PFSK-1 (cell line): ENCODE results near the gene ASCC3.

Experiments used
- FOXP2 ChIP-seq: optimal IDR thresholded peaks from 2 replicates; pipeline ENCODE3; 2011; ENCODE audit warnings: borderline replicate concordance, control low read depth, inconsistent platforms; ENCODE audit not compliant: insufficient read depth; ENCODE audit errors: extremely low read length, extremely low read depth
- POLR2AphosphoS5 ChIP-seq: IDR thresholded peaks from 2 replicates; pipeline ENCODE4 v1.6.1; 2012; ENCODE audit warnings: low read depth, mild to moderate bottlenecking, control low read depth, low read length, moderate library complexity
- SIN3A ChIP-seq: IDR thresholded peaks from 2 replicates; pipeline ENCODE4 v1.6.1; 2012; ENCODE audit warnings: mild to moderate bottlenecking, low read length, moderate library complexity, borderline replicate concordance; ENCODE audit not compliant: insufficient read depth
- TAF1 ChIP-seq: IDR thresholded peaks from 2 replicates; pipeline ENCODE4 v1.6.1; 2012; ENCODE audit warnings: low read length, control low read depth, borderline replicate concordance; ENCODE audit not compliant: insufficient read depth
- TF ChIP-seq, protein P1 (sequence below), 2 experiments: IDR thresholded peaks; 2 replicates each; pipeline versions ENCODE4 v1.6.1 to v1.8.0; 2011 to 2012; ENCODE audit warnings: low read depth in 2 of 2, low read length in 2 of 2, control low read depth in 1 of 2, inconsistent platforms in 1 of 2, mild to moderate bottlenecking in 1 of 2, moderate library complexity in 1 of 2; ENCODE audit not compliant: insufficient read depth in 1 of 2

Gene ASCC3

DNA sequence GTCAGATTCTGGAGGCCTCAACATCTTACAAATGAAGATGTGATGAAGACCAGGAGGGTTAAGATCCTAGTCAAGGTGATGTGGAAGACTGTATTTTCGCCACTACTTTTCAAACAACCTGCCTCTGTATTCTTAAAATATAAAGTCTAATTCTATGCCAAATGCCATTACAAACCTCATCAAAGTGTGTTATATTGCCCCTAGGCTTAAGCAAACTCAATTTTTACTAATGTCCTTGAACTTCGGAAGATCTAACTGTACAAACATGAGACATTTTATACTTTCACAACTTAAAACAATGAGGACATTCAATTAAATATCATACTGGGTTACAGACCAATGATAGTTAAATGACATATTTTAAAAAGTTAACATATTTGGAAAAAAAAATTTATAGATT is 19.1 kb downstream of the ASCC3 start:
- TF ChIP-seq, protein P1, sequence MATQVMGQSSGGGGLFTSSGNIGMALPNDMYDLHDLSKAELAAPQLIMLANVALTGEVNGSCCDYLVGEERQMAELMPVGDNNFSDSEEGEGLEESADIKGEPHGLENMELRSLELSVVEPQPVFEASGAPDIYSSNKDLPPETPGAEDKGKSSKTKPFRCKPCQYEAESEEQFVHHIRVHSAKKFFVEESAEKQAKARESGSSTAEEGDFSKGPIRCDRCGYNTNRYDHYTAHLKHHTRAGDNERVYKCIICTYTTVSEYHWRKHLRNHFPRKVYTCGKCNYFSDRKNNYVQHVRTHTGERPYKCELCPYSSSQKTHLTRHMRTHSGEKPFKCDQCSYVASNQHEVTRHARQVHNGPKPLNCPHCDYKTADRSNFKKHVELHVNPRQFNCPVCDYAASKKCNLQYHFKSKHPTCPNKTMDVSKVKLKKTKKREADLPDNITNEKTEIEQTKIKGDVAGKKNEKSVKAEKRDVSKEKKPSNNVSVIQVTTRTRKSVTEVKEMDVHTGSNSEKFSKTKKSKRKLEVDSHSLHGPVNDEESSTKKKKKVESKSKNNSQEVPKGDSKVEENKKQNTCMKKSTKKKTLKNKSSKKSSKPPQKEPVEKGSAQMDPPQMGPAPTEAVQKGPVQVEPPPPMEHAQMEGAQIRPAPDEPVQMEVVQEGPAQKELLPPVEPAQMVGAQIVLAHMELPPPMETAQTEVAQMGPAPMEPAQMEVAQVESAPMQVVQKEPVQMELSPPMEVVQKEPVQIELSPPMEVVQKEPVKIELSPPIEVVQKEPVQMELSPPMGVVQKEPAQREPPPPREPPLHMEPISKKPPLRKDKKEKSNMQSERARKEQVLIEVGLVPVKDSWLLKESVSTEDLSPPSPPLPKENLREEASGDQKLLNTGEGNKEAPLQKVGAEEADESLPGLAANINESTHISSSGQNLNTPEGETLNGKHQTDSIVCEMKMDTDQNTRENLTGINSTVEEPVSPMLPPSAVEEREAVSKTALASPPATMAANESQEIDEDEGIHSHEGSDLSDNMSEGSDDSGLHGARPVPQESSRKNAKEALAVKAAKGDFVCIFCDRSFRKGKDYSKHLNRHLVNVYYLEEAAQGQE (IDR thresholded peaks at IDR 0.05; ENCODE audit: insufficient read depth in 1 of 2, low read depth in 2 of 2, low read length in 2 of 2), result no peak
- no peak for TF ChIP-seq POLR2AphosphoS5
- no peak for TF ChIP-seq TAF1
- no peak for TF ChIP-seq FOXP2
- TF ChIP-seq SIN3A, result no peak

DNA sequence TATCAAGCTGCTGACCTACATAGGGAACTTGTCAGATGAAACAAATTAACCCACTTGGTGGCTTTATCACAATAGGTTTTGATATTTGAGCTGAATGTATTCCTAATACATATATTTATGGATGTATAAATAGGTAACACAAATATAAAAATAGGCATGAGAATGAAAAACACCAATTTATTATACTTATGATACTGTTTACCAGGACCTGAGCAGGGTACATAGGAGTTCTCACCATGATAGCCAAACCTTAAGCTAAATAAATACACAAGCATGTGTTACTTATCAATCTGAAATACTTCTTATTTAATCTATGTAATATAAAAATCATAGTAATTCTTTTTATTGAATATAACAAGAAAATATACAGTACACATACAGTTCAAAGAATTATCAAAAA is 25.0 kb downstream of the ASCC3 start:
- TF ChIP-seq, protein P1 (IDR thresholded peaks at IDR 0.05; ENCODE audit: insufficient read depth in 1 of 2, low read depth in 2 of 2, low read length in 2 of 2), result no peak
- TF ChIP-seq SIN3A, result no peak
- TF ChIP-seq TAF1, result no peak
- TF ChIP-seq POLR2AphosphoS5, result no peak
- TF ChIP-seq FOXP2, result no peak

DNA sequence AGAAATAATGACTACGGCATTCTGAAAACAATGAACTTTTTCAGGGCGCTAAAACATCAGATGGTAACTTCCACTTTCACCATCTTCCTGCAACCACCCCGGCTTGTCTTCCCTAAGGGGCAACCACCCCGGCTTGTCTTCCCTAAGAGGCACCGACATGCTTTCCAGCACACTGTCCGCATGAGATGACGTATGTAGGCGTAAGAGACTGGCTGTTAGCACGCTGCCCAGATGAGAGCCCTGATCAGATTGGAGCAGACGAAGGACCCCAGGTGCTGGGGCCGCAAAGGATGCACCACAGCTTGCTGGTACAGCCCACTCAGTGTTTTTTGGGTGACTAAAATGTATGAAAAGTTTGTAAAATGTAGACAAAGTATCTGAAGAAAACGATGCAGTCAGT is 29.3 kb downstream of the ASCC3 start:
- TF ChIP-seq POLR2AphosphoS5, result no peak
- TF ChIP-seq, protein P1 (IDR thresholded peaks at IDR 0.05; ENCODE audit: insufficient read depth in 1 of 2, low read depth in 2 of 2, low read length in 2 of 2), result no peak
- TF ChIP-seq SIN3A, result no peak
- no peak for TF ChIP-seq FOXP2
- no peak for TF ChIP-seq TAF1

DNA sequence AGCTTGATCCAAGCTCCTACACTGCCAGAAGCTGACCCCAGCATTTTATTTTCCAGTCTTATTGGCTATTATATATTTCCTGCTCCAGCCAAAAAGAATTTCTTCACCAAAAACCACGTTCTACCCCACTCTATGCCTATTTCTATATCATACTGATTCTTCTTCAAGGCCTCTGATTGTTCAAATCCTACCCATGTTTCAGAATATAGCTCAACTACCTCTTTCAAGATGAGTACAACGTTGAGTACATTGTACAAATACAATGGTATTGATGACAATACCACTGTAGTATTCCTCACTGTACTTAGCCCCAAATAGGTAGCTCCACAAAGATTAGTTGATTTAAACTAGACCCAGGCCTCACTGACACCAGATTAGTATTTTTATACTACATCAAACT is 31.0 kb downstream of the ASCC3 start:
- TF ChIP-seq POLR2AphosphoS5 (no peak), TAF1 (no peak), FOXP2 (no peak), SIN3A (no peak)
- TF ChIP-seq, protein P1 (IDR thresholded peaks at IDR 0.05; ENCODE audit: insufficient read depth in 1 of 2, low read depth in 2 of 2, low read length in 2 of 2), result no peak

DNA sequence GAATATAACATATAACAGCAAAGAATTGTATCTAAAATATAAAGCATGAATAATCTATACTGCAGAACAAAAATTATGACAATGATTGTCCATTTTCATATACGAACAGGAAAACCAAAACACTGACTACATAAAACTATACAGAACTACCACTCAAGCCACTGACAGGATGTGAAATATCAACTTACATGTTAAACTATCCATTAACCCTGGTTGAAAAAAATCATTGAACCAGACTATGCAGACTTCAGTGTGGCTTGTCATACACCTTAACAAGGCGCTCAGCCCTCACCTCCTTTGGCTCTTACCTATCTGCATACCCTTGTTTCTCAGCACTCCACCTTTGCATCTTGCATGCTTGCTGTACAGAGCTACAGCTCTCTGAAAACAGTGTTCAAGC is 34.9 kb downstream of the ASCC3 start:
- TF ChIP-seq FOXP2 (no peak), SIN3A (no peak), POLR2AphosphoS5 (no peak), TAF1 (no peak)
- TF ChIP-seq, protein P1 (IDR thresholded peaks at IDR 0.05; ENCODE audit: insufficient read depth in 1 of 2, low read depth in 2 of 2, low read length in 2 of 2), result no peak
